Measurements from ENCODE around the gene UQCC3.
"Not testable (repeated sequence)": the region's sequence is repeated elsewhere in the genome, so short reads cannot be mapped to it uniquely, and the experiment has no call there.

- TF ChIP-seq POLR2A (IDR thresholded peaks at IDR 0.05; ENCODE audit: low read length); GATA1 (IDR thresholded peaks at IDR 0.05; ENCODE audit: low read depth, low read length): not testable (repeated sequence)
Observed at GRCh38 chr11:62693624-62694023, 22.2 kb downstream of the UQCC3 start.

Data from erythroblast (primary cell).